Measurements from ENCODE around the gene FAM20C.
"Not testable (repeated sequence)": the region's sequence is repeated elsewhere in the genome, so short reads cannot be mapped to it uniquely, and the experiment has no call there.

The FAM20C gene

GRCh38 chr7:262251-262572, 69.8 kb downstream of the FAM20C start:
- Histone ChIP-seq H3K27me3 (ENCODE audit: insufficient read depth, poor library complexity, severe bottlenecking) (no peaks in the 10 kb centered on the region), H3K4me3 (replicated peaks; ENCODE audit: insufficient read depth, low read length) (no peak overlapping the region), H3K27ac (replicated peaks) (no peak overlapping the region)
- no peak for TF ChIP-seq CTCF (IDR thresholded peaks at IDR 0.05; ENCODE audit: insufficient read depth, low read length)
- TF ChIP-seq POLR2AphosphoS5 (IDR thresholded peaks at IDR 0.05; ENCODE audit: low read depth) = no peak
- TF ChIP-seq GABPA (IDR thresholded peaks at IDR 0.05; ENCODE audit: low read depth) = no peak
- TF ChIP-seq REST (IDR thresholded peaks at IDR 0.05; ENCODE audit: insufficient replicate concordance, low read depth) = no peak
- TF ChIP-seq SPI1 (IDR thresholded peaks at IDR 0.05; ENCODE audit: borderline replicate concordance, low read depth) = no peak
- DNase-seq (ENCODE audit: low read depth in 1 of 2, low spot score in 1 of 2) = no peak

GRCh38 chr7:262631-263311, 70.4 kb downstream of the FAM20C start:
- TF ChIP-seq POLR2AphosphoS5 (IDR thresholded peaks at IDR 0.05; ENCODE audit: low read depth) (0 out of 2 replicates have a peak, but pooled peaks have one; percentile 28), CTCF (IDR thresholded peaks at IDR 0.05; ENCODE audit: insufficient read depth, low read length) (peak; percentile 0)
- H3K27me3 ChIP-seq (ENCODE audit: insufficient read depth, poor library complexity, severe bottlenecking); H3K4me3 ChIP-seq (replicated peaks; ENCODE audit: insufficient read depth, low read length); H3K27ac ChIP-seq (replicated peaks): not testable (repeated sequence)
- DNase-seq (ENCODE audit: low read depth in 1 of 2, low spot score in 1 of 2) = peak; percentile 59 to 65

- not testable (repeated sequence) for H3K27me3 ChIP-seq (ENCODE audit: insufficient read depth, poor library complexity, severe bottlenecking); H3K4me3 ChIP-seq (replicated peaks; ENCODE audit: insufficient read depth, low read length)
- peak; percentile 15 for TF ChIP-seq CTCF (IDR thresholded peaks at IDR 0.05; ENCODE audit: insufficient read depth, low read length)
- TF ChIP-seq POLR2AphosphoS5 (IDR thresholded peaks at IDR 0.05; ENCODE audit: low read depth) = peak; percentile 93
- peak; percentile 91 for TF ChIP-seq SPI1 (IDR thresholded peaks at IDR 0.05; ENCODE audit: borderline replicate concordance, low read depth)
- peak overlapping the region; percentile 56 for H3K27ac ChIP-seq (replicated peaks)
- peak; percentile 81 to 89 for DNase-seq (ENCODE audit: low read depth in 1 of 2, low spot score in 1 of 2)
These were observed 71.3 kb downstream of the FAM20C start for GRCh38 chr7:263483-264351.

GRCh38 chr7:264541-265191, 72.3 kb downstream of the FAM20C start:
- no peak for TF ChIP-seq SPI1 (IDR thresholded peaks at IDR 0.05; ENCODE audit: borderline replicate concordance, low read depth)
- no peak overlapping the region for H3K4me3 ChIP-seq (replicated peaks; ENCODE audit: insufficient read depth, low read length)
- peak overlapping the region; percentile 56 for H3K27ac ChIP-seq (replicated peaks)
- H3K27me3 ChIP-seq (ENCODE audit: insufficient read depth, poor library complexity, severe bottlenecking) = no peaks in the 10 kb centered on the region
- no peak for DNase-seq (ENCODE audit: low read depth in 1 of 2, low spot score in 1 of 2)

Data from HL-60 (cell line).